Left kidney (tissue), 1 donor: ENCODE measurements around the gene SNRPA. TPM values are rescaled to one million over a fixed set of nuclear protein-coding genes. Genes with fewer than 3 reads are reported as not detected.

ENCODE experiments used
- polyA plus RNA-seq: library from polyadenylated mRNA; unstranded; fragments of 120-200 nt; gene quantifications from one replicate; pipeline ENCODE4 v1.2.1, GENCODE V29; 2013; ENCODE audit not compliant: insufficient read length

SNRPA gene
- polyA plus RNA-seq, 1 donor = 117 TPM

Other genes starting within 250 kb of the SNRPA start
- 48.2 TPM for gene SHKBP1, start 174.3 kb upstream of the SNRPA start, polyA plus RNA-seq
- gene LTBP4, start 149.8 kb upstream of the SNRPA start, polyA plus RNA-seq = 187 TPM
- gene NUMBL, start 60.6 kb upstream of the SNRPA start, polyA plus RNA-seq = 11.8 TPM
- 30.3 TPM for gene COQ8B, start 34.3 kb upstream of the SNRPA start, polyA plus RNA-seq
- gene ITPKC, start 34.1 kb upstream of the SNRPA start, polyA plus RNA-seq = 11.5 TPM
- 18.5 TPM for gene ACTMAP, start 726 bp upstream of the SNRPA start, polyA plus RNA-seq
- 4.2 TPM for gene MIA, start 24.3 kb downstream of the SNRPA start, polyA plus RNA-seq
- gene RAB4B, start 27.0 kb downstream of the SNRPA start, polyA plus RNA-seq = 8.8 TPM
- gene EGLN2, start 48.0 kb downstream of the SNRPA start, polyA plus RNA-seq = 59.5 TPM
- gene CYP2A6, start 99.2 kb downstream of the SNRPA start, polyA plus RNA-seq = 0.35 TPM
- gene CYP2A7, start 131.0 kb downstream of the SNRPA start, polyA plus RNA-seq = 0.40 TPM
- 3.6 TPM for gene CYP2B6, start 240.1 kb downstream of the SNRPA start, polyA plus RNA-seq